Lower leg skin (tissue), 3 donors: ENCODE measurements around the gene AGT.

Experiments
- CTCF ChIP-seq, 3 donors: fragments of 450-650 bp; IDR thresholded peaks; one replicate each; pipeline ENCODE4 v1.5.1; 2016; ENCODE audit warnings: antibody characterized with exemption in 3 of 3, mild to moderate bottlenecking in 3 of 3, moderate library complexity in 2 of 3
- POLR2A ChIP-seq, 2 donors: fragments of 450-650 bp; IDR thresholded peaks; one replicate each; pipeline ENCODE4 v1.6.1; 2016 to 2017; ENCODE audit warnings: antibody characterized with exemption in 2 of 2, mild to moderate bottlenecking in 1 of 2, moderate library complexity in 1 of 2

- TF ChIP-seq CTCF (IDR thresholded peaks at IDR 0.05) = no peak
- TF ChIP-seq POLR2A (IDR thresholded peaks at IDR 0.05) = no peak
Observed at GRCh38 chr1:230752407-230752806, 38.5 kb upstream of the AGT start.
